NCI-H460 (cell line): Measurements from ENCODE around the gene BMP3. TPM values are rescaled to one million over a fixed set of nuclear protein-coding genes. Genes with fewer than 3 reads are reported as not detected.

ENCODE experiments used
- DNase-seq: peaks from one replicate; pipeline ENCODE4 v3.0.0-alpha.2; 2016; ENCODE audit warnings: low read depth; ENCODE audit errors: extremely low read depth
- total RNA-seq: library from RNA; depleted of rRNA; stranded (reverse); fragments of >200 nt; shearing (Covaris generic); gene quantifications from 2 replicates; pipeline ENCODE4 v1.2.3, GENCODE V29; 2014; rRNA removed

BMP3 gene
- total RNA-seq, 1 experiment from 2014 or later = not detected

GRCh38 chr4:81095389-81095788, 64.9 kb downstream of the BMP3 start:
- no peak for DNase-seq

GRCh38 chr4:81096566-81096965, 66.1 kb downstream of the BMP3 start:
- no peak for DNase-seq

- no peak for DNase-seq
Observed at GRCh38 chr4:81102107-81102506, 71.6 kb downstream of the BMP3 start.

GRCh38 chr4:81106150-81106549, 75.6 kb downstream of the BMP3 start:
- no peak for DNase-seq

Other genes with a start within 250 kb of the BMP3 start
- 2.9 and 3.3 TPM in 2 replicates for gene PRKG2, start 184.5 kb downstream of the BMP3 start, total RNA-seq